Spleen (tissue), 7 donors: ENCODE measurements around the gene PKIG.

Experiments used
- CTCF ChIP-seq, 11 experiments: fragments of 200-600 bp in 7 of 11; fragments of 450-650 bp in 4 of 11; sonication (generic) in 4 of 11; IDR thresholded peaks in 8 of 11; conservative IDR thresholded peaks in 3 of 11; 1 replicate in 7 of 11; 2 replicates in 4 of 11; pipeline versions ENCODE4 v1.4.0 to v1.8.0; 2016 to 2021; ENCODE audit warnings: antibody characterized with exemption in 11 of 11, inconsistent platforms in 4 of 11, mild to moderate bottlenecking in 1 of 11
- POLR2A ChIP-seq, 3 donors: fragments of 450-650 bp; IDR thresholded peaks; one replicate each; pipeline ENCODE4 v1.5.1; 2017; ENCODE audit warnings: antibody characterized with exemption in 3 of 3, mild to moderate bottlenecking in 1 of 3
- POLR2AphosphoS5 ChIP-seq, 3 donors: sonication (generic); formaldehyde crosslinking; IDR thresholded peaks; one replicate each; pipeline ENCODE4 v1.5.1; 2017; ENCODE audit warnings: antibody characterized with exemption in 3 of 3
- donor health status: DM: no; HTN: no; CAD: no; lungs with moderate emphysema.
- donor health status: DM: no; HTN: no; CAD: no.
- donor health status: DM: no; HTN: no; CAD: no.

- TF ChIP-seq CTCF (IDR thresholded peaks at IDR 0.05 in 8 of 11, conservative IDR thresholded peaks at IDR 0.05 in 3 of 11) (no peak), POLR2A (IDR thresholded peaks at IDR 0.05) (no peak), POLR2AphosphoS5 (IDR thresholded peaks at IDR 0.05) (no peak)
Observed at GRCh38 chr20:44552568-44552949, 29.8 kb upstream of the PKIG start.
